Suprapubic skin (tissue), 4 donors: ENCODE data around the gene RPL41. TPM values are rescaled to one million over a fixed set of nuclear protein-coding genes. Genes with fewer than 3 reads are reported as not detected.

Source experiments
- DNase-seq, 2 donors: peaks; one replicate each; pipeline ENCODE4 v3.0.0-alpha.2; 2019; ENCODE audit warnings: low spot score in 2 of 2
- H3K27ac ChIP-seq: fragments of 200-600 bp; sonication (generic); one replicate; pipeline ENCODE4 v1.5.1; 2019
- H3K27me3 ChIP-seq: fragments of 200-600 bp; sonication (generic); one replicate; pipeline ENCODE4 v1.5.1; 2019
- H3K36me3 ChIP-seq: fragments of 200-600 bp; sonication (generic); one replicate; pipeline ENCODE4 v1.5.1; 2019
- H3K4me1 ChIP-seq: fragments of 200-600 bp; sonication (generic); one replicate; pipeline ENCODE4 v1.5.1; 2019
- H3K4me3 ChIP-seq: fragments of 200-600 bp; sonication (generic); one replicate; pipeline ENCODE4 v1.5.1; 2019; ENCODE audit warnings: mild to moderate bottlenecking
- H3K9me3 ChIP-seq: fragments of 200-600 bp; sonication (generic); one replicate; pipeline ENCODE4 v1.5.1; 2019
- EP300 ChIP-seq: sonication (generic); formaldehyde crosslinking; IDR thresholded peaks from one replicate; pipeline ENCODE4 v1.6.1; 2017; ENCODE audit warnings: antibody characterized with exemption
- POLR2A ChIP-seq, 2 donors: fragments of 450-650 bp; IDR thresholded peaks; one replicate each; pipeline ENCODE4 v1.6.1; 2017; ENCODE audit warnings: antibody characterized with exemption in 2 of 2, mild to moderate bottlenecking in 2 of 2, moderate library complexity in 2 of 2
- POLR2AphosphoS5 ChIP-seq, 3 donors: sonication (generic); formaldehyde crosslinking; IDR thresholded peaks; one replicate each; pipeline ENCODE4 v1.6.1; 2017; ENCODE audit warnings: antibody characterized with exemption in 3 of 3
- WGBS: methylation state at CpG from one replicate; pipeline ENCODE4 v1.1.5; 2018; 5-methylcytosine and 5-hydroxymethylcytosine counted together
- total RNA-seq, 4 donors: library from RNA; depleted of rRNA; stranded (reverse); fragments of >200 nt; gene quantifications; one replicate each; pipeline ENCODE4 v1.1.0, GENCODE V29; 2016
- TF ChIP-seq, protein P1 (sequence below), 2 donors: fragments of 200-600 bp in 1 of 2; fragments of 450-650 bp in 1 of 2; sonication (generic) in 1 of 2; IDR thresholded peaks; one replicate each; pipeline ENCODE4 v1.5.1; 2016 to 2019; ENCODE audit warnings: antibody characterized with exemption in 2 of 2, mild to moderate bottlenecking in 1 of 2, moderate library complexity in 1 of 2

The RPL41 gene
- total RNA-seq, 4 donors from 2014 or later: 2,523 to 6,346 (median 5,689) TPM

DNA sequence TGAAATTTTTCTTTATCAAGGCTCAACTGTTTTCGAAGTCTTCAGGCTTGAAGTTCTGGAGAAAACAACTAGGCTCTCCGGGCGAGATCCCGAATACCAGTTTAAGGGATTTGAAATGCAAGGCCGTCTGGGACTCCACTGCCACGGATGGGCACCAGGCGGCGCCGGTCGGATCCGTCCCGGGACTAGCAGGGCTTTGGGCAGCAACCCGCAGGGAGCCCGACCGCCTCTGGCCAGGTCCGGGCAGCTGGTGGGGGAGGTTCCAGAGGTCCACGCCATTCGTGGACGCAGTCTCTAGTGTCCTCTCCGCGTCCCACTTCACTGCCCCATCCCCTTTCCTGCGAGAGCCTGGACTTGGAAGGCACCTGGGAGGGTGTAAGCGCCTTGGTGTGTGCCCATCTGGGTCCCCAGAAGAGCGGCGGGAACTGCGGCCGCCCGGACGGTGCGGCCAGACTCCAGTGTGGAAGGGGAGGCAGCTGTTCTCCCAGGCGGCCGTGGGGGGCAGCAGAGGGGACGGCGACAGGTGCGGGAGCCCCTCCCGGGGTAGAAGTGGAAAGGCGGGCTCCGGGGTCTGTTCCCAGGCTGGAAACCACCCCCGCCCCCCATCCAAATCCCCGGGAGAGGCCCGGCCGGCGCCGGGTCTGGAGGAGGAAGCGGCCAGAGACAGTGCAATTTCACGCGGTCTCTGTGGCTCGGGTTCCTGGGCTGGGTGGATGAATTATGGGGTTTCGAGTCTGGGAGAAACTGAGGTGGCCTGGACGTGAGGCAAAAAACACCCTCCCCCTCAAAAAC is 37.3 kb upstream of the RPL41 start:
- Histone ChIP-seq H3K4me3 (peak overlapping the region; percentile 79), H3K27ac (peak overlapping the region; percentile 95), H3K9me3 (no peaks in the 10 kb centered on the region), H3K36me3 (no peaks in the 10 kb centered on the region), H3K27me3 (no peaks in the 10 kb centered on the region), H3K4me1 (peaks cover 31% of the 10 kb centered on the region)
- DNase-seq: peak; percentile 94 to 95
- 7% methylated on average over 13 of the region's 50 CpGs for WGBS
- TF ChIP-seq POLR2A (IDR thresholded peaks at IDR 0.05): no peak
- TF ChIP-seq, protein P1, sequence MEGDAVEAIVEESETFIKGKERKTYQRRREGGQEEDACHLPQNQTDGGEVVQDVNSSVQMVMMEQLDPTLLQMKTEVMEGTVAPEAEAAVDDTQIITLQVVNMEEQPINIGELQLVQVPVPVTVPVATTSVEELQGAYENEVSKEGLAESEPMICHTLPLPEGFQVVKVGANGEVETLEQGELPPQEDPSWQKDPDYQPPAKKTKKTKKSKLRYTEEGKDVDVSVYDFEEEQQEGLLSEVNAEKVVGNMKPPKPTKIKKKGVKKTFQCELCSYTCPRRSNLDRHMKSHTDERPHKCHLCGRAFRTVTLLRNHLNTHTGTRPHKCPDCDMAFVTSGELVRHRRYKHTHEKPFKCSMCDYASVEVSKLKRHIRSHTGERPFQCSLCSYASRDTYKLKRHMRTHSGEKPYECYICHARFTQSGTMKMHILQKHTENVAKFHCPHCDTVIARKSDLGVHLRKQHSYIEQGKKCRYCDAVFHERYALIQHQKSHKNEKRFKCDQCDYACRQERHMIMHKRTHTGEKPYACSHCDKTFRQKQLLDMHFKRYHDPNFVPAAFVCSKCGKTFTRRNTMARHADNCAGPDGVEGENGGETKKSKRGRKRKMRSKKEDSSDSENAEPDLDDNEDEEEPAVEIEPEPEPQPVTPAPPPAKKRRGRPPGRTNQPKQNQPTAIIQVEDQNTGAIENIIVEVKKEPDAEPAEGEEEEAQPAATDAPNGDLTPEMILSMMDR (IDR thresholded peaks at IDR 0.05): peak; percentile 64 to 83
- TF ChIP-seq POLR2AphosphoS5 (IDR thresholded peaks at IDR 0.05): no peak
- no peak for TF ChIP-seq EP300

DNA sequence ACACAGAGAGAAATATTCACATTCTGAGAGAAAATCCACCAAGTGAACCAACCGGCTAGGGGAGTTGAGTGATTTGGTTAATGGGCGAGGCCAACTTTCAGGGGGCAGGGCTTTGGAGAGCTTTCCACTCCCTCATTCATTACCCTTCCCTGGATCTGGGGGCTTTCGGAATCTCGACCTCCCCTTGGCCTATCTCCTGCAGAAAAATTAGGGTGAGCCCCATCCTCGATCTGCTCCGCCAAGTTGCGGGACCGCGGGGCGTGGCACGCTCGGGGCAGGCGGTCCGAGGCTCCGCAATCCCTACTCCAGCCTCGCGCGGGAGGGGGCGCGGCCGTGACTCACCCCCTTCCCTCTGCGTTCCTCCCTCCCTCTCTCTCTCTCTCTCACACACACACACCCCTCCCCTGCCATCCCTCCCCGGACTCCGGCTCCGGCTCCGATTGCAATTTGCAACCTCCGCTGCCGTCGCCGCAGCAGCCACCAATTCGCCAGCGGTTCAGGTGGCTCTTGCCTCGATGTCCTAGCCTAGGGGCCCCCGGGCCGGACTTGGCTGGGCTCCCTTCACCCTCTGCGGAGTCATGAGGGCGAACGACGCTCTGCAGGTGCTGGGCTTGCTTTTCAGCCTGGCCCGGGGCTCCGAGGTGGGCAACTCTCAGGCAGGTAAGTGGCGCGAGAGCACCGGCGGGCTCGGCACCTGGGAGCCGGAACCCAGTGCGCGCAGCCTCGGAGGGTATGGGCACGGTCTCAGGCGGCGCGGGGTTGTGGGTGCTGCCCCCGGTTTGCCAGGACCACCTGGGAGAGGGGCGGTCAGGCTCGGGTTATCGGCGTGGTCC is 36.5 kb upstream of the RPL41 start, which contains the start of gene ERBB3:
TSS of gene ERBB3 (plus strand) at position 443 of the 833 bp plus-strand sequence. CDS start at position 579, 136 bp downstream.
- peak; percentile 87 to 90 for DNase-seq
- under 1% methylated on average over 37 of the region's 59 CpGs for WGBS

DNA sequence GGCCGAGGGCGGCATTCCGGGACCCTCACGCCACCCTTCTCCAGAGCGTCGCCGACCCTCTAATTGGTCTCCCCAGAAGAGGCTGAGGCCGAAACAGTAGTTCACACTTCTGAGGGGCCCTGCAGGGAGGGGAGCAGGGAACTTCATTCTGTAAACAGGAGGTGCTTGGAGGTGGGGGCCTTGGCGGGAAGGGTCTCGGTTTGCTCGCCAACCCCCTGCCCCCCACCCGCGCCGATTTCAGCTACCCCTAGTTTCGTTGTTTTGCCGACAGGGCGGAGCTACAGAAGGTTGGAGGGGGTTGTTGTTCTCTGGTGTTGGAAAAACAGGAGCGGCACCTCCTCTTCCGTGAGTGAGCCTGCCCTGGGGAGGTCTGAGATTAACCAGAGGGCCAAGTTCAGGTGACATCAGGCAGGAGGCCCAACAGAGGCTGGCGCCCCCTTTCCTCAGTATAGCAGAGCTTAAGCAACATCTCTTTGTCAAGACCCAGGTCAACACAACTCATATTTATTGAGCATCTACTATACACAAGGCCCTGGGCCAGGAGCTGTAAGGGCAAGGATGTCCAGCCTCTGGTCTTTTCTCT is 35.8 kb upstream of the RPL41 start:
- H3K9me3 ChIP-seq: no peaks in the 10 kb centered on the region
- 17% methylated on average over 12 of the region's 20 CpGs for WGBS
- TF ChIP-seq POLR2A (IDR thresholded peaks at IDR 0.05): no peak
- TF ChIP-seq, protein P1 (IDR thresholded peaks at IDR 0.05): no peak
- peaks cover 4% of the 10 kb centered on the region for H3K36me3 ChIP-seq
- peak overlapping the region; percentile 79 for H3K4me3 ChIP-seq
- H3K27ac ChIP-seq: peak overlapping the region; percentile 95
- peaks cover 31% of the 10 kb centered on the region for H3K4me1 ChIP-seq
- DNase-seq: no peak
- no peaks in the 10 kb centered on the region for H3K27me3 ChIP-seq

More for the DNA sequence above, 36.5 kb upstream of the RPL41 start, which contains the start of gene ERBB3:
- Histone ChIP-seq H3K9me3 (no peaks in the 10 kb centered on the region), H3K36me3 (peaks cover under 1% of the 10 kb centered on the region), H3K27ac (peak within 1 kb of the TSS; percentile 95), H3K4me1 (peaks cover 31% of the 10 kb centered on the region), H3K27me3 (no peaks in the 10 kb centered on the region), H3K4me3 (peak within 1 kb of the TSS; percentile 79)
- TF ChIP-seq EP300 (no peak), POLR2A (IDR thresholded peaks at IDR 0.05) (peak in 1 of 2 donors; percentile 44), POLR2AphosphoS5 (IDR thresholded peaks at IDR 0.05) (peak in 2 of 3 donors; percentile 48 to 55)
- TF ChIP-seq, protein P1 (IDR thresholded peaks at IDR 0.05): peak in 1 of 2 donors; percentile 14

DNA sequence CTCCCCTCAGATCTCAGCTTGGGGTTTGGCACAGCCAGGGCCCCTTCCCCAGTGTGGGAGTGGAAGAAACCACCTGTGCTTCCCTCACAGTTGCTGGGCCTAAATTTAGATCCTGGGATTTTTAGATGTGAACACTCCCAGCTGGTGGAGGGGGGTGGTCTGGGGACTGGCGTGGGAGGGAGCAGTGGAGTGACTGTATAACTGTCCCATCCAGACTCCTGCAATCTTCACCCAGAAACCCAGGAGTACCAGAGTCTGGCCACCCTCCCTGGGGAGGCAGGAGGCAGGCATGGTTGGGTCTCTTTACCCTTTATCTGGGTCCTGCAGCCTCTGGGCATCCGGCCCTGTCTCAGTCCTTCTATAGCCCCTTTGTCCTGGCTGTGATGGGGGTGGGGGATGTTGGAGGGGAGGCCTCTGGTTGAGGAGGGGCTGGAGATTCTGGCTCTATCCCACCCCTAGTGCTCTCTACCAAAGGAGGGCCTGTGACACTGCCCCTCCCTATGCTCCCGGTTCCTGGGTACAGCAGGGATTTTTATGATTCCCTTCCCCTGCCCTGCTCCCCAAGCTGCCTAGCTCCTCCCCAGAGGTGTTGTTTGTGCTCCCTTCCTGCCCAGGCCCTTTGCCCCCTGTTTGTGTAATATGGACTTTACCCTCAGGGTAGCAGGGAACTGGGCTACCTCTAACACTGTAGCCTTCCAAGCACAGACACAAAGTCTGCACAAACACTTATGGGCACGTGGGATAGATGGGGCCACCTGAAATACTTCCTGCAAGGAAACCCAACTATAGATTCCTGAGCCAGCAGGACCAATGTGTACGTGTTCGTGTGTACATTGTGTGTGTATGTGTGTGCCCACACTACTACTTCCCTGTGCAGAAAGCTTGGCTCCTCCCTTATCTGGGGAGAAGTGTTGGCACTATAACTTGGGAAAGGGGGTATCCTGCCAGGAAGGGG is 34.8 kb upstream of the RPL41 start:
- TF ChIP-seq EP300 (no peak), POLR2AphosphoS5 (IDR thresholded peaks at IDR 0.05) (no peak), POLR2A (IDR thresholded peaks at IDR 0.05) (no peak)
- TF ChIP-seq, protein P1 (IDR thresholded peaks at IDR 0.05): no peak
- Histone ChIP-seq H3K9me3 (no peaks in the 10 kb centered on the region), H3K27me3 (no peaks in the 10 kb centered on the region), H3K4me3 (peak overlapping the region; percentile 79), H3K36me3 (peaks cover 4% of the 10 kb centered on the region), H3K27ac (peak overlapping the region; percentile 95), H3K4me1 (peaks cover 35% of the 10 kb centered on the region)
- no peak for DNase-seq
- WGBS: 49% methylated on average over 6 of the region's 6 CpGs
